Hindlimb muscle (tissue), 1 donor: ENCODE measurements around the gene TMEM140. TPM values are rescaled to one million over a fixed set of nuclear protein-coding genes. Genes with fewer than 3 reads are reported as not detected.
"Not testable (repeated sequence)": the region's sequence is repeated elsewhere in the genome, so short reads cannot be mapped to it uniquely, and the experiment has no call there.

Experiments used
- DNase-seq: peaks from one replicate; pipeline ENCODE4 v3.0.0-alpha.2; 2013
- polyA plus RNA-seq: library from polyadenylated mRNA; unstranded; fragments of 120-200 nt; gene quantifications from one replicate; pipeline ENCODE4 v1.2.1, GENCODE V29; 2013; ENCODE audit not compliant: insufficient read length

The TMEM140 gene
- 14.6 TPM for polyA plus RNA-seq

DNA sequence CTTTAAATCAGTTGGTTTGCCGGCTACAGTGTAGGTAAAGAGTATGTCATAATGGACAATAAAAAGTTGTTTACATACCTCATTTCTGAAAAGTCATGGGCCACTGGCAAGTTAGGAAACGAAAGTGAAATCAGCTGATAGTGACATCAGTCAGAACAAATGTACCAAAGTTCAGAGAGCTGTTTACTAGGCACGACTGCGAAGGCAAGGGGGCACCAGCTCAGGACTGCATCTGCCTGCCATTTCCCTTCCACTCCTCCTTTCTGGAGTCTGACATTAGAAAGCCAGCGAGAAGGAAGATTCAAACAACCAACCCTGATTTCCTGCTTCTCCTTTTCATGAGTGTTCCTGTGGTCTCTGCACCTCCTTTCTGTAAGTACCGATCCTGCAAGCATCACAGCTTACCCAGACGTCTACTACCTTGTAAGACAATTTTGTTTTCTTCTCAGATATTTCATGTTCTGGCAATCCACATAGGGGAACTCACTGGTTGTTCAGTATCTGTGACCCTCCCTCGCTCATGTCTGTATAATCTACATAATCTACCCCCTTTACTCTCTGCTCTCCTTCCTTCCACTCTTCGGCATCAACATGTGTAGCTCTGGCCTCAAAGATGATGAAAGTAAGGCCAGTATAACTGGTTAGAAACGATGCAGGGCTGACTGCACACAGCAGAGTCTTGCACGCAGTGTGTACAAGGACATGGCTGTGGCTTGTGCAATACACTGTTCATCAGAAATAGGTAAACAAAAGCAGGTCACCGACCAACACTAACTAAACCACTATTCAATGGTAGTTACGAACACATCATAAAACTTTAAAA is at the start of gene TMEM140:
TMEM140 (plus strand) TSS at position 174 of the 823 bp plus-strand sequence. CDS start 16,370 bp downstream, outside the sequence.
- DNase-seq = no peak

GRCh38 chr7:135098391-135098790 is 49.5 kb upstream of the TMEM140 start:
- no peak for DNase-seq

- DNase-seq = no peak
These were observed 47.0 kb upstream of the TMEM140 start for GRCh38 chr7:135100856-135101255.

DNA sequence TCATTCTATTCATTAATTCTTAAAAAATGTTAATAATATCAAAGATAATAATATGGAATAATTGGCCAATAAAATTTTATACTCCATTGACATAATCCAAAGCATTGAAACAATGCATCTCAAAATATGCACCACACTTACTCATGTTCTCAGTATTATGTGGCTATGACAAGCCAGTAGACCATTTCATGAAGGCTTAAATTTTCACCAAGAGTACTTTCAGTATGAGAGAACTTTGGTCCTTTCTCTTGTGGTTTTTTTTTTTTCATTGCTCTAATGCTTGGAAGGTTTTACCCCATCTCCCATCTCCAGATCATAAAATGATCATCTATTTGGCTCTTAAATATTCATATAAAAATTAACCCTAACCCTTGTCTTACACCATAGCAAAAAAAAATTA is 45.5 kb upstream of the TMEM140 start:
- DNase-seq = no peak

GRCh38 chr7:135109562-135109961 is 38.3 kb upstream of the TMEM140 start:
- DNase-seq = no peak

GRCh38 chr7:135109976-135110375 is 37.9 kb upstream of the TMEM140 start:
- DNase-seq = no peak

GRCh38 chr7:135111379-135111778 is 36.5 kb upstream of the TMEM140 start:
- DNase-seq = no peak

DNA sequence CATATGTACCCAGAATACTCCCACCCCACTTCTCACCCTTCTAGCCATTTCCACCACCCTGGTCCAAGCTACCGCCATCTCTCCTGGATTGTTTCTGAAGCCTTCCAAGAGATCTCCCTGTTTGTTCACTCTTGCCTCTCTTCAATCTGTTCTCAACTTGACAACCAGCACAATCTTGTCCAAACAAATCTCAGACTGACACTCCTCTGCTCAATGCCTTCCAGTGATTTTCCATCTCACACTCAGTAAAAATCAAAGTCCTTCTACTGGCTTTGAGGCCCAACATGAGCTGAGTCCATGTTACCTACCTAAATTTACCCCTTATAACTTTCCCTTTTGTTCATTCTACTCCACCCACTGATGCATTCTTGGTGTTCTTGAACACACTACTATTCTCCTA is 33.2 kb upstream of the TMEM140 start:
- DNase-seq = no peak

GRCh38 chr7:135117096-135117495 is 30.8 kb upstream of the TMEM140 start:
- DNase-seq = no peak

GRCh38 chr7:135121868-135122267 is 26.0 kb upstream of the TMEM140 start:
- no peak for DNase-seq

DNA sequence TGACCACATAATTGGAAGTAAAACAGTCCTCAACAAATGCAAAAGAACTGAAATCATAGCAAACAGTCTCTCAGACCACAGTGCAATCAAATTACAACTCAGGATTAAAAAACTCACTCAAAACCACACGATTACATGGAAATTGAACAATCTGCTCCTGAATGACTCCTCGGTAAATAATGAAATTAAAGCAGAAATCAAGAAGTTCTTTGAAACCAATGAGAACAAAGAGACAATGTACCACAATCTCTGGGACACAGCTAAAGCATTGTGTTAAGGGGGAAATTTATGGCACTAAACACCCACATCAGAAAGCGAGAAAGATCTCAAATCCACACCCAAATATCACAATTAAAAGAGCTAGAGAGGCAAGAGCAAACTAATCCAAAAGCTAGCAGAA is 23.2 kb upstream of the TMEM140 start:
- not testable (repeated sequence) for DNase-seq

GRCh38 chr7:135128931-135129330 is 18.9 kb upstream of the TMEM140 start:
- DNase-seq = no peak

GRCh38 chr7:135129579-135129978 is 18.3 kb upstream of the TMEM140 start:
- DNase-seq = no peak

- DNase-seq = no peak
These were observed 3.8 kb upstream of the TMEM140 start for GRCh38 chr7:135143885-135144668.

DNA sequence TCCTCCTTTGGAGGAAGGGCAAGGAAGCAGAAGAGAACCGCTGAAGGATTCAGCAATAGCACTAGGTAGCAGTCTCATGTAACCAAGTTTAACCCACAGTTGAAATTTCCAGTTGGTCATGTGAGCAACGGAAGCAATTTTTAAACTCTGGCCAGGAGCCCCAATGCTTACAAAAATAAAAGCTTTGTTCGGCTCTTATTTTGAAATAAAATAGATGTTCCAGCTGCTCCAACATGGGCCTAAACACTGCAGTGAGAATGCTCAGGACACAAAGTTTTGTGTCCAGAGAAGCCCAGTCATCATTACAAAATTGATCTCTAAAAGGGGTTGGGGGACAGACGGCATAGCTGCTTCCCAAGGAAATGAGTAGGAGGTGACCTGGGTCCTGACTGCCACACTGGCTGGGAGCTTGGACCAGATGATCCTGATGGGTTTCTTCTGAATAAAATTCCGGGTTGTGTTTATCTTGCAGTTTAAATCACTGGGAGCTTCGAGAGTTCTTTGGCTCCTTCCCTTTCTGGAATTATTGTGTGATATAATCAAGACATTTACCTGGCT is 452 bp upstream of the TMEM140 start:
- DNase-seq = no peak

DNA sequence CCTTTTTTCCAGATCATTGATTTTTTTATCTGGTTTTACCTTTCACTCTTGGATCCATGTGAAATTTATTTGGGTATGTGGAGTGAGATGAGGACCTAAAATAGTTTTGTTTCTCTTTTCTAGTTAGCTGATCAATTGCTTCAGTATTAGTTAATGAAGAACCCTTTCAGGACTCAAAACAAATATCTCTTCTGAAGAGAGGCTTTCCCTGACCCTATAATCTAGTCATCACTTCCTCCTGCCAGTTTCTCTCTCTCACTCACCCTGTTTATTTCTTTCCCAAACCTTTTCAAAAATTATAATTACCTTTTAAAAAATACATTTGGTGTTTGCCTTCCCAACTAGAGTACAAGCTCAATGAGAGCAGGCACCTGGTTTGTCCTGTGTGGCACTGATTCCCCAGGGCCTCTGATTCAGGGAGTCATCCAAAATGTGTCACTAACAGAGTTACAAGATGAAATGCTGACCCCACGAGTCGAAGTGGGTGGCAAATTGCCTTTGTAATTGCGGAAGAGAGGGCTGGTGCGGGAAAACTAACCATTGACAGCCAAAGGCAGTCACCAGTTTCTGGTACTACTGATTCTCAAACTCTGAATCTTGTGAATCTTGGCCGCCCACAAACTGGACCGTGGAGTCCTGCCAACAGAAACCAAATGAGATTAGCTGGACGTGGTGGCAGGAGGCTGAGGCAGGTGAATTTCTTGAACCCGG is 2.4 kb downstream of the TMEM140 start:
- DNase-seq = no peak

GRCh38 chr7:135151132-135151531 is 3.3 kb downstream of the TMEM140 start:
- DNase-seq = no peak

DNA sequence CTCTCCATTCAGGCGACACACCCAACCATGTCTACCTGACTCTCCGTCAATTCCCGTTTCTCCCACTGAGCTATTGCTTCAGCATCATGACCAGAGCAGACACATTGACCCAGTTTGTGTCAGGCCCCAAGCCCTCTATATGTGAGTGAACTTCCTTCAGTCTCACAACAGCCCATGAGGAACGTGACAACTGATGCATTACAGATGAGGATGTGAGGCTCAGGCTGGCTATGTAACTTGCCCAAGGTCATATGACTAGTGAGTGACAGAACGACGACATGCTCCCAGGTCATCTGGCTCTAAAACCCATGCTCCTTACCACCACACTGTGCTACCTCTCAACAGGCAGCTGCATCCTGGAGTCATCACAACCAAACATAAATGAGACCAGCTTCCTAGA is 3.7 kb downstream of the TMEM140 start:
- no peak for DNase-seq

GRCh38 chr7:135152442-135152841 is 4.6 kb downstream of the TMEM140 start:
- no peak for DNase-seq

DNA sequence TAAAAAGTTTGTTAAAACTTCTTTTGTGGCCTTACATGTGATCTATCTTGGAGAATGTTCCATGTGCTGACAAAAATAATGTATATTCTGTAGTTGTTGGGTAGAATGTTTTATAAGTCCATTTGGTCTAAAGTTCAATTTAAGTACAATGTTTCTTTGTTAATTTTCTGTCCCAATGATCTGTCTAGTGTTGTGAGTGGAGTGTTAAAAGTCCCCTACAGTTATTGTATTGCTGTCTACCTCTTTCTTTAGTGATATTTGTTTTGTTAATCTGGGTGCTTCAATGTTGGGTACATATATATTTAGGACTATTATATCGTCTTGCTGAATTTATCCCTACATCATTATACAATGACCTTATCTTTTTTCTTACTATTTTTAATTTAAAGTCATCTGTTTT is 6.9 kb downstream of the TMEM140 start:
- DNase-seq = no peak

GRCh38 chr7:135156290-135156689 is 8.4 kb downstream of the TMEM140 start:
- no peak for DNase-seq

- DNase-seq = no peak
These were observed 10.3 kb downstream of the TMEM140 start for GRCh38 chr7:135158141-135158655.

GRCh38 chr7:135158874-135159273 is 11.0 kb downstream of the TMEM140 start:
- DNase-seq = no peak
